ENCODE measurements around the gene MYPN. TPM values are rescaled to one million over a fixed set of nuclear protein-coding genes. Genes with fewer than 3 reads are reported as not detected.

The MYPN gene
- total RNA-seq, 3 donors from 2014 or later = 0.33 TPM; not detected in 2

- no peak for DNase-seq (ENCODE audit: low spot score in 2 of 2)
- Histone ChIP-seq H3K27ac (no peak overlapping the region), H3K9me3 (no peaks in the 10 kb centered on the region), H3K4me1 (no peaks in the 10 kb centered on the region), H3K4me3 (no peak overlapping the region), H3K36me3 (no peaks in the 10 kb centered on the region), H3K27me3 (no peaks in the 10 kb centered on the region)
- intact Hi-C loops (cut with DNase I; ENCODE audit: low total_unique reads) = no loop called here
- TF ChIP-seq POLR2A (IDR thresholded peaks at IDR 0.05) = no peak
- TF ChIP-seq, protein P1, sequence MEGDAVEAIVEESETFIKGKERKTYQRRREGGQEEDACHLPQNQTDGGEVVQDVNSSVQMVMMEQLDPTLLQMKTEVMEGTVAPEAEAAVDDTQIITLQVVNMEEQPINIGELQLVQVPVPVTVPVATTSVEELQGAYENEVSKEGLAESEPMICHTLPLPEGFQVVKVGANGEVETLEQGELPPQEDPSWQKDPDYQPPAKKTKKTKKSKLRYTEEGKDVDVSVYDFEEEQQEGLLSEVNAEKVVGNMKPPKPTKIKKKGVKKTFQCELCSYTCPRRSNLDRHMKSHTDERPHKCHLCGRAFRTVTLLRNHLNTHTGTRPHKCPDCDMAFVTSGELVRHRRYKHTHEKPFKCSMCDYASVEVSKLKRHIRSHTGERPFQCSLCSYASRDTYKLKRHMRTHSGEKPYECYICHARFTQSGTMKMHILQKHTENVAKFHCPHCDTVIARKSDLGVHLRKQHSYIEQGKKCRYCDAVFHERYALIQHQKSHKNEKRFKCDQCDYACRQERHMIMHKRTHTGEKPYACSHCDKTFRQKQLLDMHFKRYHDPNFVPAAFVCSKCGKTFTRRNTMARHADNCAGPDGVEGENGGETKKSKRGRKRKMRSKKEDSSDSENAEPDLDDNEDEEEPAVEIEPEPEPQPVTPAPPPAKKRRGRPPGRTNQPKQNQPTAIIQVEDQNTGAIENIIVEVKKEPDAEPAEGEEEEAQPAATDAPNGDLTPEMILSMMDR (IDR thresholded peaks at IDR 0.05) = no peak
- no peak for TF ChIP-seq POLR2AphosphoS5 (IDR thresholded peaks at IDR 0.05)
Measured at GRCh38 chr10:68211669-68212068, 102.4 kb downstream of the MYPN start.

GRCh38 chr10:68212721-68213352 lies 103.5 kb downstream of the MYPN start:
- no peak for DNase-seq (ENCODE audit: low spot score in 2 of 2)
- H3K4me1 ChIP-seq = no peaks in the 10 kb centered on the region
- no peaks in the 10 kb centered on the region for H3K9me3 ChIP-seq
- H3K27ac ChIP-seq = no peak overlapping the region
- TF ChIP-seq POLR2A (IDR thresholded peaks at IDR 0.05) = no peak
- TF ChIP-seq, protein P1 (IDR thresholded peaks at IDR 0.05) = peak; percentile 28 to 48 (median 33)
- intact Hi-C loops (cut with DNase I; ENCODE audit: low total_unique reads) = no loop called here
- H3K27me3 ChIP-seq = no peaks in the 10 kb centered on the region
- H3K36me3 ChIP-seq = no peaks in the 10 kb centered on the region
- H3K4me3 ChIP-seq = no peak overlapping the region

DNA sequence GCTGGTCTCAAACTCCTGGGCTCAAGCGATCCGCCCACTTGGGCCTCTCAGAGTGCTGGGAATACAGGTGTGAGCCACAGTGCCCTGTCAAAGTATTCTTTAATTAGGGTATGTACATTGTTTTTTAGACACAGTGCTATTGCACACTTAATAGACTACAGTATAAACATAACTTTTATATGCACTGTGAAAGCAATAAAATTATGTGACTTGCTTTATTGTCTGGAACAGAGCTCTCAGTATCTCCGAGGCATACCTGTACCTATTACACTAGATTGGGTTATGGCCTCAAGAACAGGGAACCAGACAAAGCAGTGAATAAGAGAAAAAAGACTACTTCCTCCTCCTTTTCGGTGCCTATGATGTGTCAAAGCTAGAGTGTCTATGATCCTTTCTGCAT lies 109.5 kb downstream of the MYPN start:
- TF ChIP-seq POLR2AphosphoS5 (IDR thresholded peaks at IDR 0.05) (no peak), POLR2A (IDR thresholded peaks at IDR 0.05) (no peak)
- TF ChIP-seq, protein P1 (IDR thresholded peaks at IDR 0.05) = no peak
- intact Hi-C loops (cut with DNase I; ENCODE audit: low total_unique reads) = no loop called here
- no peak overlapping the region for H3K4me3 ChIP-seq
- H3K9me3 ChIP-seq = no peaks in the 10 kb centered on the region
- DNase-seq (ENCODE audit: low spot score in 2 of 2) = no peak
- H3K27ac ChIP-seq = no peak overlapping the region
- H3K4me1 ChIP-seq = no peaks in the 10 kb centered on the region
- no peaks in the 10 kb centered on the region for H3K27me3 ChIP-seq
- H3K36me3 ChIP-seq = no peaks in the 10 kb centered on the region

- H3K9me3 ChIP-seq = no peaks in the 10 kb centered on the region
- no peaks in the 10 kb centered on the region for H3K36me3 ChIP-seq
- no peak for DNase-seq (ENCODE audit: low spot score in 2 of 2)
- H3K4me3 ChIP-seq = no peak overlapping the region
- intact Hi-C loops (cut with DNase I; ENCODE audit: low total_unique reads) = no loop called here
- H3K4me1 ChIP-seq = no peaks in the 10 kb centered on the region
- no peak for TF ChIP-seq POLR2A (IDR thresholded peaks at IDR 0.05)
- TF ChIP-seq, protein P1 (IDR thresholded peaks at IDR 0.05) = no peak
- TF ChIP-seq POLR2AphosphoS5 (IDR thresholded peaks at IDR 0.05) = no peak
- H3K27ac ChIP-seq = no peak overlapping the region
- H3K27me3 ChIP-seq = no peaks in the 10 kb centered on the region
Measured at GRCh38 chr10:68221196-68221595, 111.9 kb downstream of the MYPN start.

DNA sequence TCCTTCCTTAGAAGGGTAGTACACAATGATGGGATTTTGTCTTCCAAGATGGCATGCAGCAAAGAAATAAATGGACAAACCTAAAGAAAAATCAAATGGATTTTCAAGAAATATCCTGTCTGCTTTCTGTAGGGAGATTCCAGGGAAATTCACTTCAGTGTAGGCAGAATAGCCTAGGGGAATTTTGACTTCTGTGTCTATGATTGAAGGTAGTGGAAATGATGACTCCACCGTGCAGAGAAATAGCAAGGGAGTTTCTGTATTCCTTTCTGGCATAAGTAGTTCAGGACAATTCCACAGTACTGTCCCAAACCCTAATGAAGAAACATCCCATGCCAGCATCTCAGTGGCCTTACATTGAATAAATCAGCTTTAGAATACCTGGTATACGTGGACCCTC lies 113.1 kb downstream of the MYPN start:
- no peaks in the 10 kb centered on the region for H3K9me3 ChIP-seq
- intact Hi-C loops (cut with DNase I; ENCODE audit: low total_unique reads) = no loop called here
- no peak overlapping the region for H3K27ac ChIP-seq
- no peaks in the 10 kb centered on the region for H3K4me1 ChIP-seq
- H3K4me3 ChIP-seq = no peak overlapping the region
- H3K27me3 ChIP-seq = no peaks in the 10 kb centered on the region
- TF ChIP-seq POLR2A (IDR thresholded peaks at IDR 0.05) (no peak), POLR2AphosphoS5 (IDR thresholded peaks at IDR 0.05) (no peak)
- TF ChIP-seq, protein P1 (IDR thresholded peaks at IDR 0.05) = no peak
- no peak for DNase-seq (ENCODE audit: low spot score in 2 of 2)
- H3K36me3 ChIP-seq = no peaks in the 10 kb centered on the region
